HG03159 (cell line): ENCODE measurements around the gene CLPSL2.

Source experiments
- ATAC-seq: cut with Tn5 transposase; IDR thresholded peaks from one replicate; pipeline ENCODE4 v1.9.1; 2021; ENCODE audit warnings: mild to moderate bottlenecking, moderate library complexity; ENCODE audit not compliant: unreplicated experiment

Gene CLPSL2

GRCh38 chr6:35745509-35745908 is 30.9 kb upstream of the CLPSL2 start:
- no peak for ATAC-seq

DNA sequence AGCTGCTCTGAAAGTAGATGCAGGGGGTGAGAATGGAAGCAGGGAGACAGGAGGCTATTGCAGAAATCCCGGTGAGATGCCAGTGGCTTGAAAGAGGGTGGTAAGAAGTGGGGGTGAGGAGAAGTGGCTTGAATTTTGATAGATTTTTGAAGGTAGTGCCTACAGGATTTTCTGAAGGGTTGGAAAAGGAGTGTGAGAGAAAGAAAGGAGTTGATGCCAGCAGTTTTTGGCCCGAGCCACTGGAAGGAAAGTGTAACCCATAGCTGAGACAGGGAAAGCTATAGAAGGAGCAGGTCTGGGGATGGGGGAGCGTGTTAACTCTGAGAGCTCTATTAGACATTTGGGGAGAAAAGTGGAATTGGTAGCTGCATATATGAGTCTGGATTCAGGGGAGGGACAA is 29.9 kb upstream of the CLPSL2 start:
- ATAC-seq = no peak

DNA sequence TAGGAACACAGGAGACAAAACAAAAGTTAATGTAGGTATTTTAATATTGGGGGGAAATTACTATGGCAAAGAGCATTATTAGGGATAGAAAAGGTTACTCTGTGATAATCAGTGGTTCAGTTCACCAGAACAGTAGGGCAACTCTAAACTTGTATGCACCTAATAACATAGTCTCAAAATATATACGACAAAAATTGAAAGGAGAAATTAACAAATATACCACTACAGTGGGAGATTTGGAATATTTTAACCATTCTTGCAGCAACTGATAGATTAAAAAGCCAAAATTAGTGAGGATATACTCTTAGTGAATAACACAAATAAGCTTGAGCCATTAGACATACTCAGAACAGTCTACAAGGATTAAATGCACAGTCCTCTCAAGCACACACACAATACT is 28.5 kb upstream of the CLPSL2 start:
- ATAC-seq = no peak

DNA sequence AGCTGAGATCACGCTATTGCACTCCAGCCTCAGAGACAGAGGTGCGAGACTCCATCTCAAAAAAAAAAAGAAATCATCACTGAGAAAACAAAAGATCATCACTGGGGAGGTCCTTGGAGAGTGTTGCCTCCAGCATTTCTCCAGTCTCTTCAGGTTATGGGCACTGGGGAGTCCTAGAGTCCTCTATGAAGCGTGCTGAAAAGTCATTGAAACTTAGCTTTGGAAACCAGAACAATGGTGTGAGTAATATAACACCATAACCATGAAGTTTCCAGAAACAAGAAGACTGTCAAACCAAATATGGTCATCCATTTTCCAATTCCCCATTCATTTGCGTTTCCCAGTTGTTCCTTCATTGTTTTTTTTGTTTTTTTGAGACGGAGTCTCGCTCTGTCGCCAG is 25.8 kb upstream of the CLPSL2 start:
- ATAC-seq = no peak

DNA sequence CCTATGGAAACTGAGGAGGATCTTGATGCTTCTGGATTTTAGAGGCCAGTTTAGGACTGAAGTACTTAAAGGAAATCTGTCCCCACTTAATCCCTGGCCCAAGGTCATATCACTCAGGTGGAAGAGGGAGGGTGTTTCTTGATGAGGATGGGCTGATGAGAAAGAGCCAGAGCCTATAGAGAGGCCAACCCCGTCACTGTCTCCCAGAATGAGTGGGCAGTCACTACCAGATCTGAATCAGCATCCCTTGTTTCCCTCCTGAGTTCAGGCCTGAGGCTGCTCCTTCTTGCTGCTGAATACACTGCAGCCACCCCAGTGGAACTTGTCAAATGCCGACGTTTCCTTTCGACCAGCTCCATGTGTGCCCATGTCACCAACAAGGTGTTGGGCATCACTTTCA is 24.8 kb upstream of the CLPSL2 start:
- no peak for ATAC-seq

DNA sequence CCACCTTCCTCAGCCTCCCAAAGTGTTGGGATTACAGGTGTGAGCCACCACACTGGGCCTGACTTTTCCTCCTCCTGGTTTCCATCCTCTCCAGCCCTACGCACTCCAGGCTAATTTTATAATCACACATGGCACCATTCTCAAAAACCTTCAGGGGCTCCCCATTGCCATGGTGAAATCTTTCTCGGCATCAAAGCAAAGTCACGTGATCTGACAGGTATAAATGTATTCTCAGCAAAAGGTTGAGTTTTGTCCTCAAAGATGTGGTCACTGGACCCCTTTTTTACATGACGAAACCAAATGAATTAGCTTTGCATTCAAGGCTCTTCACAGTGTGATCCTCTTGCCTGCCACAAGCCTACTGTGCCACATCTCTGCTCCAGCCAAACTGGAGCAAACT is 24.1 kb upstream of the CLPSL2 start:
- ATAC-seq = no peak

- no peak for ATAC-seq
Measured at GRCh38 chr6:35754452-35755277, 21.7 kb upstream of the CLPSL2 start.

DNA sequence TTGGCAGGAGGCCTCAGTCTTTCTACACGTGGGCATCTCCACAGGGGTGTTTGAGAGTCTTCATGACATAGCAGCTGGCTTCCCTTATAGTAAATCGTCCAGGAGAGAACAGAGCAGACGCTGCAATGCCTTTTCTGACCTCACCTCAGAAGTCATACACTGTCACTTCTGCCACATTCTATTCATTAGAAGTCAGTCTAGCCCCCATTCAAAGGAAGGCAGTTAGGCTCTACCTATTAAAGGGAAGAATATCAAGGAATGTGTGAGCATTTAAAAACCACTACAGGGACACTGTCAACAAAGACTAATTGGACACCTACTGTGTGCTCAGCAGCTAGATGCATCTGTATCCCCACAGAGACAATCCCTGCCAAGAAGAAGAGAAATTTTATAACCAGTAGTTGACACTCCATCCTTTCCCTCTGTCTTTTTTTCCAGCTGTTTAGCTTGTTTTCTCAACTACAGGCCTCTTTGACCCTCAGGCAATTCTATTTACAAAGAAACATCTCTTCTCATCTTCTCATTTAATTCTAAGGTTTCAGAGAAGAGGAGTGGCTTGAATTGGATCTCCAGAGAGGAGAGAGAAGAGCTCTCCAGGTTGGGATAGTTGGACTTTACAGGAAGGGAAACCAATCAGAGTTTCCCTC is 21.0 kb upstream of the CLPSL2 start:
- ATAC-seq = no peak

- no peak for ATAC-seq
Measured at GRCh38 chr6:35757456-35758123, 18.8 kb upstream of the CLPSL2 start.

DNA sequence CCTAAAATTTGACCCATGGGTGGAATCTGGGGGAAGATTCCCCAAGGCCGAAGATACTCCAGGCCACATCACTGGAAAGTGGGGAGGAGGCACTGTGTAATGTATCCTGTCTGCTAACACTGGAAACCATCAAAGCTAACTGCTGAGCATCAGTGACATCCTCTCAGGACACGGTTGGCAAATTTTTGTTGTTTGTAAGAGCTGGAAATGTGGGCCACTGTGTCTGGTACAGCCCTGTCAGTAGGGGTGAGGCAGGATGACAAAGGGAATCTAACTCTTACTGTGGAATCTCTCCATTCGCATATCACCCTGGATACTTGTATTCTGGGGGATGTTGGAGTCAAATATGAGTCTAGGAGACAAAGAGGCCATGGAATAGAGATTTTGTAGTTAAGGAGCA is 17.0 kb upstream of the CLPSL2 start:
- no peak for ATAC-seq

GRCh38 chr6:35765739-35766138 is 10.7 kb upstream of the CLPSL2 start:
- ATAC-seq = no peak

DNA sequence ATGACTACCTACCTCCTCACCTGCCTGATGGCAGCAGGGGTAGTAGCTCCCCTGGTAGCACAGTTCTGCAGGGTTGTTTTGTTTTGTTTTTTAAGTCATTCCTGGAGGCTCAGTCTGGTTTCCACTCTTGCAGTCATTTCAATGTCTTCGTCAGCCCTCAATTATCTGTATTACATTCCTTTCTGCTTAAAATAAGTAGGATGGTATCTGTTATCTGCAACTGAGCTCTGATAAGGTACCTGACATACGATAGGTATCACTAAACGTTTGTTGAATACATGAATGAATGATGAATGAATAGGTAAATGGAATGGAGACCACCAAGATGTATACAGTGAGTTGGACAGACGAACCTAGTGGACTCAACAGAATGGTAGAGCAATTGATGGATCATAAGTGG is 7.2 kb upstream of the CLPSL2 start:
- ATAC-seq = no peak

GRCh38 chr6:35771343-35771627 is 5.1 kb upstream of the CLPSL2 start:
- no peak for ATAC-seq

DNA sequence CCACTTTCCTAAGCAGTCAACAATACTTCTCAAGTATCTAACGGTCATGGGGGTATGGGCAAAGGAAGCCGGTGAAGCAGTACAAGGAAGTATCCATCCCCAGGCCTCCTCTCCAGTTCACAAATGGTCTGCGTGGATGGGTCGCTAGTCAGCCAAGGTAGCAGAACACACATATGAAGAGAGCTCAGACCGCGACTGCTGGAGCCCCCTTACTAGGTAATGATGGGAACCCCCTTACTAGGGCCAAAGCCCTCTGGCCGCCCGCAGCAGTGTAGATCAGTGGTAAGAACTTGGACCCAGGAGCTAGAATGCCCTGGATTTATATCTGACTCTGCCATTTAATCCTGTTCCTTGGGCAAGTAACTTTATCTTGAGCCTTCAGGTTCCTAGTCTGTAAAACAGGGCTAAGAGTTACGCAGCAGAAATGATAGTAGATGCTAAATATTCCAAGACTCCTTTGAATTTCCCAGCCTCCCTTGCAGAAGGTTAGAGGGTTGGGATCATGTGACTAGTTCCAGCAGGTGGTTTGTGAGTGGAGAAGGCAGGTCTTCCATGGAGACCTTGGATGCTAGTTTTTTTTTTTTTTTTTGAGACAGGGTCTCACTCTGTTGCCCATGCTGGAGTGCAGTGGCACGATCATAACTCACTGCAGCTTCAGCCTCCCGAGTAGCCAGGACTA is 2.1 kb upstream of the CLPSL2 start:
- no peak for ATAC-seq

- ATAC-seq = no peak
Measured at GRCh38 chr6:35775031-35775430, 1.4 kb upstream of the CLPSL2 start.

GRCh38 chr6:35777356-35778102 is 1.1 kb downstream of the CLPSL2 start:
- ATAC-seq = no peak

- ATAC-seq = no peak
Measured at GRCh38 chr6:35778437-35778836, 2.0 kb downstream of the CLPSL2 start.

DNA sequence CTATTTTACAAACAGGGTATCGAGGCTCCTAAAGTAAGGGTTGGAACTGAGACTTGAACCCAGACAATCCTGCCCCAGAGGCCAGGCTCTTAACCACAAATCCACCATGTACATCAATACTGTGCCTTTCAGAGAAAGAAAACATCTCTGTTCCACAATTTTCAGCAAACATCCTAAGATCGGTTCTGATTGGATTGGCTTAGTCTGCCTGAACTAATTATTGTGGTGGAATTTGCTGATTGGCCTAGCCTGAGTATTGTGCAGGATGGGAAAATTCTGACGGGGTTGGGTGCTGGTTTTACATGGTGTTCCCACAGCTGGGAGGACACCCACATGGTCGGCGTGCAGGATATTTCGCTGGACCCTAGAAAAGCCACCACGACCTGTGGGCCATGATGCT is 4.3 kb downstream of the CLPSL2 start, which contains the start of gene CLPSL1:
TSS of gene CLPSL1 (plus strand) at position 301 of the 400 bp plus-strand sequence. CDS start at position 393, 92 bp downstream.
- ATAC-seq = no peak

- ATAC-seq = no peak
Measured at GRCh38 chr6:35781290-35781689, 4.9 kb downstream of the CLPSL2 start.

- no peak for ATAC-seq
Measured at GRCh38 chr6:35782424-35782823, 6.0 kb downstream of the CLPSL2 start.

DNA sequence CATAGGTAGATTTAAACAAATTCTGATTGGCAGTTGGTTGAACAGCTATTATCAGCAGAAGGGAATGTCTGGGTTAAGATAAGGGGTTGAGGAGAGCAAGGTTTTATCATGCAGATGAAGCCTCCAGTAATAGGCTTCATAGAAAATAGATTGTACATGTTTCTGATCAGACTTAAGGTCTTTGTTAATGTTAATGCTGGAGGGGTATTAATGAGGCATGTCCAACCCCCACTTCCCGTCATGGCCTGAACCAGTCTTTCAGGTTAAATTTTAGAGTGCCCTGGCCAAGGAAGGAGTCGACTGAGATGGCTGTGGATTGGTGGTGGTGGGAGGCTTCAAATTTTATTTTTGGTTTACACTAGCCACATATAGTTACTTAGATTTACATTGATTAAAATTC is 7.8 kb downstream of the CLPSL2 start:
- no peak for ATAC-seq
